ENCODE results near the gene PITPNC1. TPM values are rescaled to one million over a fixed set of nuclear protein-coding genes. Genes with fewer than 3 reads are reported as not detected.
"Not testable (repeated sequence)": the region's sequence is repeated elsewhere in the genome, so short reads cannot be mapped to it uniquely, and the experiment has no call there.

The PITPNC1 gene
- polyA plus RNA-seq, 1 donor from 2014 or later = 18.8 TPM

GRCh38 chr17:67644061-67644460 lies 267.0 kb downstream of the PITPNC1 start:
- Histone ChIP-seq H4K20me1 (ENCODE audit: insufficient read depth) (no peaks in the 10 kb centered on the region), H3F3A (ENCODE audit: insufficient read depth, low read length, poor library complexity, severe bottlenecking) (no peaks in the 10 kb centered on the region), H3K79me2 (replicated peaks; ENCODE audit: insufficient read depth, low read length) (no peaks in the 10 kb centered on the region), H3K9me3 (ENCODE audit: low read length) (no peaks in the 10 kb centered on the region), H3K4me3 (ENCODE audit: low read length) (no peak overlapping the region), H2AFZ (ENCODE audit: low read depth, low read length) (no peak overlapping the region), H3K27ac (ENCODE audit: low read length) (no peak overlapping the region), H3K9ac (ENCODE audit: low read length) (no peak overlapping the region), H3K9me2 (ENCODE audit: insufficient read depth, low read length) (no peaks in the 10 kb centered on the region), H3K4me2 (ENCODE audit: low read length) (no peak overlapping the region), H3K36me3 (ENCODE audit: insufficient read depth, low read length) (no peaks in the 10 kb centered on the region), H3K27me3 (ENCODE audit: insufficient read depth, low read depth, low read length) (no peaks in the 10 kb centered on the region)
- no peak for TF ChIP-seq POLR2AphosphoS5 (IDR thresholded peaks at IDR 0.05)
- TF ChIP-seq REST (IDR thresholded peaks at IDR 0.05; ENCODE audit: borderline replicate concordance) = no peak
- no peak for TF ChIP-seq EZH2 (IDR thresholded peaks at IDR 0.05; ENCODE audit: borderline replicate concordance, insufficient read depth, low read length, poor library complexity, severe bottlenecking)
- no peak for TF ChIP-seq SMC3 (conservative IDR thresholded peaks at IDR 0.05; ENCODE audit: poor library complexity)
- TF ChIP-seq EP300 (conservative IDR thresholded peaks at IDR 0.05; ENCODE audit: poor library complexity, severe bottlenecking) = no peak
- no peak for TF ChIP-seq CTCF (IDR thresholded peaks at IDR 0.05; ENCODE audit: poor library complexity, severe bottlenecking)
- no peak for TF ChIP-seq RAD21 (conservative IDR thresholded peaks at IDR 0.05)

- H2AFZ ChIP-seq (ENCODE audit: low read depth, low read length); H3K4me2 ChIP-seq (ENCODE audit: low read length); H4K20me1 ChIP-seq (ENCODE audit: insufficient read depth); H3K9ac ChIP-seq (ENCODE audit: low read length); H3K36me3 ChIP-seq (ENCODE audit: insufficient read depth, low read length); H3K9me3 ChIP-seq (ENCODE audit: low read length); H3K4me3 ChIP-seq (ENCODE audit: low read length); H3F3A ChIP-seq (ENCODE audit: insufficient read depth, low read length, poor library complexity, severe bottlenecking); H3K27me3 ChIP-seq (ENCODE audit: insufficient read depth, low read depth, low read length); H3K79me2 ChIP-seq (replicated peaks; ENCODE audit: insufficient read depth, low read length); H3K9me2 ChIP-seq (ENCODE audit: insufficient read depth, low read length); H3K27ac ChIP-seq (ENCODE audit: low read length): not testable (repeated sequence)
Measured at GRCh38 chr17:67645195-67645594, 268.1 kb downstream of the PITPNC1 start.

- Histone ChIP-seq H4K20me1 (ENCODE audit: insufficient read depth) (no peaks in the 10 kb centered on the region), H3K9me2 (ENCODE audit: insufficient read depth, low read length) (no peaks in the 10 kb centered on the region), H3K9ac (ENCODE audit: low read length) (no peak overlapping the region), H3K27me3 (ENCODE audit: insufficient read depth, low read depth, low read length) (no peaks in the 10 kb centered on the region), H2AFZ (ENCODE audit: low read depth, low read length) (no peak overlapping the region), H3K4me3 (ENCODE audit: low read length) (no peak overlapping the region), H3F3A (ENCODE audit: insufficient read depth, low read length, poor library complexity, severe bottlenecking) (no peaks in the 10 kb centered on the region), H3K79me2 (replicated peaks; ENCODE audit: insufficient read depth, low read length) (no peaks in the 10 kb centered on the region), H3K36me3 (ENCODE audit: insufficient read depth, low read length) (no peaks in the 10 kb centered on the region), H3K9me3 (ENCODE audit: low read length) (no peaks in the 10 kb centered on the region), H3K27ac (ENCODE audit: low read length) (no peak overlapping the region), H3K4me2 (ENCODE audit: low read length) (no peak overlapping the region)
- TF ChIP-seq SMC3 (conservative IDR thresholded peaks at IDR 0.05; ENCODE audit: poor library complexity) (no peak), EP300 (conservative IDR thresholded peaks at IDR 0.05; ENCODE audit: poor library complexity, severe bottlenecking) (no peak), POLR2AphosphoS5 (IDR thresholded peaks at IDR 0.05) (no peak), CTCF (IDR thresholded peaks at IDR 0.05; ENCODE audit: poor library complexity, severe bottlenecking) (no peak), EZH2 (IDR thresholded peaks at IDR 0.05; ENCODE audit: borderline replicate concordance, insufficient read depth, low read length, poor library complexity, severe bottlenecking) (no peak), MXI1 (conservative IDR thresholded peaks at IDR 0.05; ENCODE audit: poor library complexity, severe bottlenecking) (no peak), RAD21 (conservative IDR thresholded peaks at IDR 0.05) (no peak), REST (IDR thresholded peaks at IDR 0.05; ENCODE audit: borderline replicate concordance) (no peak), TAF1 (IDR thresholded peaks at IDR 0.05; ENCODE audit: low read depth) (no peak)
Measured at GRCh38 chr17:67646472-67646871, 269.4 kb downstream of the PITPNC1 start.

Measured in neural cell (in vitro differentiated cells).